GM18526 (cell line): ENCODE data around the gene FAM118B.

Experiments
- POLR2A ChIP-seq: IDR thresholded peaks from 3 replicates; pipeline ENCODE4 v1.6.1; 2011; ENCODE audit not compliant: insufficient read length; ENCODE audit errors: extremely low read depth

The FAM118B gene

DNA sequence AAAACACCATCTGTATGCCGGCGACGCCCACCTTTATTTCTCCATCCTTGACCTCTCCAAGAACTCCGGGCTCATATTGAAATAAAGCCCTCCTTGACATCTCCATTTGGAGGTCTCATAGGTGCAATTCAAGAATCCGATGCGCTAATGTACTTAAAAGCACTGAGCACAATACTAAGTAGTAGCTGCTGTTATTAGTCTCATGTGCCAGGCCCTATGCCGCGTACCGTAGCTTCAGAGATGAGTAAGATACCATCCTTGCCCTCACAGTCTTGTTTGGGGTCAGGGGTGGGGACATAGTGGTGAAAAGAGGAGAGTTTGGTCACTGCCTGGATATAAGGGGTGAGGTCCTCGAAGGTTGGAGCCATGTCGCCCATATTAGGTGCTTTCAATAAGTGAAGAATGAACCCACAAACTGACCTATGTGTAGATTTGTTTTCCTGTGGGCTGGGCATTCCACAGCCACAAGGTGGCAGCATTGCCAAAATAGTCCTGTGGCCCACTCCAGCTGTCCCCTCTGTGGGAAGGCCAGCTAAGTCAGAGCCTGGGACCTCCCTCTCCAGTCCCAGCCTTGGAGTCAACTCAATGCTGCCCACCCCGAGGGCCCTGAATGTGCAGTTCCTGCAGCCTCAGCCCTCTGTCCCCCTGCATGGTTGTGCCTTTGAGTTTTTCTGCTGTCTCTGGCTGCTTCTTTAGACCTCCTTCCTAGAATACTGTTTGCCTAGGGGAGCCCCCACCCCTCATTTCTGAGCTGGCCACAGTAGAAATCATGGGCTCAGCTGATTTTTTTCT lies 98.8 kb downstream of the FAM118B start:
- TF ChIP-seq POLR2A: no peak

DNA sequence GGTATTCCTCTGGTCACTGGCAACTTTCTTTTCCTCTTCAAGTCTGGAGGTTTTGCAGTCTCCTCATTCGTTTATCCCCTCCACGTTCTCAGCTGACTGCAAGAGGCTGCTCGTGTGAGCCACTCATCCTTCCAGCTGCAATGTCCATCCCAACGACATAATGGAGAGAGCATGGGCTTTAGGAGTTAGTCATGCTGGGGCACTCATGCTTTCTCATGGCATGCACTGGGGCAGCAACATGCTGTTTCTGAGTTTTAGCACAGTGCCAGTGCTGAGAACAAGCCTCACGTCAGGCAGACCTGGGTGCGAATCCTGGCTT lies 99.4 kb downstream of the FAM118B start:
- no peak for TF ChIP-seq POLR2A

DNA sequence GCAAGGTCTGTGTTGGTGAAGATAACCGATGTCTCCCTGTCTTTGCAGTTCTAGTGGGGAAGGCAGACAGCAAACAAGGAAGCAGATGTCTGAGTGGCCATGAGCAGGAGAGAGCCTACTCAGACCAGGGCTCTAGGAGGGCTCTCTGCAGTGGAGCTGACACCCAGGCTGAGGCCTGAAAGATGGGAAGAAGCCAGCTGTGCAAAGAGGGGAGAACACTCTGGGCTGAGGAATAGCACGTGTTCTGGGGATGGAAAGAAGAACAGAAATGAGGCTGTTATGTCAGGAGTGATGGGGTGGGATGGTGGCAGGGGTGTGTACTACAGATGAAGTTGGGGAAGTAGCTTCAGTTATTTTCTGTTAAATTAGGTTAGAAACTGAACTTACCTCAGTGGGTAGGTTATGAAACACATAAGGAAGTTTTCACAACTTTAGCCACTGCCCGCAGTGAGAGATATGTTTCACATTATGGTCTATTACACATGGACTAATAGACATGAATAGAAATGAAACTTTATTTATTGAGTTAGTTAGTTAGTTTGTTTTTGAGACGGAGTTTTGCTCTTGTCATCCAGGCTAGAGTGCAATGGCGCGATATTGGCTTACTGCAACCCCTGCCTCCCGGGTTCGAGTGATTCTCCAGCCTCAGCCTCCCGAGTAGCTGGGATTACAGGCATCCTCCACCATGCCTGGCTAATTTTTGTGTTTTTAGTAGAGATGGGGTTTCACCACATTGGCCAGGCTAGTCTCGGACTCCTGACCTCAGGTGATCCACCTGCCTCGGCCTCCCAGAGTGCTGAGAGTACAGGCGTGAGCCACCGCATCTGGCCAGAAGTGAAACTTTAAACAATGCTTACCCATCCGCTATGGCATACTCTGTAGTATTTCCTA lies 100.1 kb downstream of the FAM118B start:
- TF ChIP-seq POLR2A: no peak
